Activated naive CD8-positive, alpha-beta T cell treated with anti-CD3 and anti-CD28 coated beads, Interleukin-2, amount 50 U/mL, for 24 hours (primary cell): ENCODE measurements around the gene CD226.
"Not testable (repeated sequence)": the region's sequence is repeated elsewhere in the genome, so short reads cannot be mapped to it uniquely, and the experiment has no call there.

Source experiments
- ATAC-seq: fragments of 150-1000 bp; cut with Tn5 transposase; one replicate; pipeline ENCODE4 v1.10.0; 2021
- DNase-seq: peaks from one replicate; pipeline ENCODE4 v3.0.0; 2021
- H3K27ac Mint-ChIP-seq: one replicate; pipeline ENCODE4 v1.8.0; 2021; ENCODE audit warnings: mild to moderate bottlenecking, mixed read lengths
- H3K27me3 Mint-ChIP-seq: one replicate; pipeline ENCODE4 v1.8.0; 2021; ENCODE audit warnings: mixed read lengths
- H3K36me3 Mint-ChIP-seq: one replicate; pipeline ENCODE4 v1.8.0; 2021; ENCODE audit warnings: low read depth, mixed read lengths
- H3K4me1 Mint-ChIP-seq: one replicate; pipeline ENCODE4 v1.8.0; 2021; ENCODE audit warnings: mixed read lengths
- H3K4me3 Mint-ChIP-seq: one replicate; pipeline ENCODE4 v1.8.0; 2021; ENCODE audit warnings: mild to moderate bottlenecking, moderate library complexity, mixed read lengths
- H3K9me3 Mint-ChIP-seq: one replicate; pipeline ENCODE4 v1.8.0; 2021; ENCODE audit warnings: mixed read lengths

Gene CD226

DNA sequence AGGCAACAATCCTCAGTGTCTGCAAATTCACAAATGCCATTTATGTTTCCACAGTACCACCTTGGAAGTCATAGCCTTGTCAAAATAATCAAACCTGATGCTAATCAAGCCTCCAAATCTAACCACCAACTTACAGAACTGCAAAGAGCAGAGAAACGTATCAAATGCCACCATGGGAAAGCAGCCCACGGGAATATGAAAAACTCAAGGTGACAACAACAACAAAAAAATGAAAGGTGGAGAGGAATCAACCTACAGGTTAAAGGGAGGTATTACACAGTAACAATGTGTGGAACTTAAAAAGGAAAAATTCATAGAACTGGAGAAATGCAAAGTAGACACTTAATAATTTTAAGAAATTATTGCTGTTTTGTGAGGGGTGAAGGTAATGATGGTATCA, 46.7 kb downstream of the CD226 start:
- peak overlapping the region; percentile 1 for H3K27ac Mint-ChIP-seq
- peaks cover 47% of the 10 kb centered on the region for H3K36me3 Mint-ChIP-seq
- H3K9me3 Mint-ChIP-seq, result peaks cover 5% of the 10 kb centered on the region
- H3K4me3 Mint-ChIP-seq, result no peak overlapping the region
- ATAC-seq, result no peak
- peaks cover 65% of the 10 kb centered on the region for H3K4me1 Mint-ChIP-seq
- no peak for DNase-seq
- H3K27me3 Mint-ChIP-seq, result no peaks in the 10 kb centered on the region

- DNase-seq, H3K27me3 Mint-ChIP-seq, H3K9me3 Mint-ChIP-seq: not testable (repeated sequence)
- H3K4me1 Mint-ChIP-seq, result peaks cover 68% of the 10 kb centered on the region
- H3K27ac Mint-ChIP-seq, result peak overlapping the region; percentile 98
- peaks cover 50% of the 10 kb centered on the region for H3K36me3 Mint-ChIP-seq
- peak; percentile 14 for ATAC-seq
- peak overlapping the region; percentile 54 for H3K4me3 Mint-ChIP-seq
Observed at GRCh38 chr18:69899154-69899923, 48.3 kb downstream of the CD226 start.

DNA sequence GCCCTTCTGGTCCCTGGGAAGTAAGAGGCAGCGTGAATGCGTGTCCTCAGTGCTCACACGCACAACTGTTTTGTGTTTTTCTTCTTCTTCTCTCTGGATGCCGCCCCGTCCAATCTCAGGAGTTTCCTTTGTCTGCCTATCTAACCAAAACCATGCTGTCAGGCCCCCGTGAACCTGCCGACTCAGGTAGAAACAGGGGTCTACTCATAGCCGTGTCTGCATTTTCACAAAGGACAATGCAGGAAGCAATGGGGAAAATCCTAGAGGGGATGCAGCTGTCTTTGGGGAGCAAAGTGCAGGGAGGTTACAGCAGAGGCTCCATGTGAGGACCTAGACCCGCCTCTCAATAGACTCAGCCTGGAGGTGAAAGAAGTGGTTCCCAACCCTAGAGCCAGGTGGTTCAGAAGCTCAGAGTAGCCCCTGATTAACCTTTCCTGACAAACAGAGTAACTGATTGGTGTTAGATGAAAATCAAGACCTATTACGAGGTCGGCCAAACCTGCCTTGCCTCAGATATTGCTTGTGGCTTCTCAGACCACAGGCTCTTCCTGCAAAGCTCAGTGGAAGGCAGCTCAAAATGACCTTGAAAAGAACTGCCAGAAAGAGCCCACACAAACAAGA, 49.3 kb downstream of the CD226 start:
- H3K36me3 Mint-ChIP-seq, result peaks cover 57% of the 10 kb centered on the region
- ATAC-seq (peak; percentile 34), DNase-seq (peak; percentile 41)
- H3K9me3 Mint-ChIP-seq, result peaks cover 5% of the 10 kb centered on the region
- H3K27me3 Mint-ChIP-seq, result no peaks in the 10 kb centered on the region
- peak overlapping the region; percentile 98 for H3K27ac Mint-ChIP-seq
- H3K4me3 Mint-ChIP-seq, result peak overlapping the region; percentile 74
- peaks cover 68% of the 10 kb centered on the region for H3K4me1 Mint-ChIP-seq

GRCh38 chr18:69897397-69898108, 50.1 kb downstream of the CD226 start:
- DNase-seq, result no peak
- peak; percentile 65 for ATAC-seq
- Mint-ChIP-seq H3K4me1 (peaks cover 70% of the 10 kb centered on the region), H3K9me3 (peaks cover 5% of the 10 kb centered on the region), H3K36me3 (peaks cover 58% of the 10 kb centered on the region), H3K4me3 (peak overlapping the region; percentile 74), H3K27me3 (no peaks in the 10 kb centered on the region), H3K27ac (peak overlapping the region; percentile 98)

GRCh38 chr18:69895066-69896047, 52.3 kb downstream of the CD226 start:
- peaks cover 65% of the 10 kb centered on the region for H3K36me3 Mint-ChIP-seq
- peaks cover 79% of the 10 kb centered on the region for H3K4me1 Mint-ChIP-seq
- H3K27me3 Mint-ChIP-seq, result no peaks in the 10 kb centered on the region
- no peak for ATAC-seq
- H3K27ac Mint-ChIP-seq, result peak overlapping the region; percentile 98
- H3K9me3 Mint-ChIP-seq, result peaks cover 16% of the 10 kb centered on the region
- no peak for DNase-seq
- H3K4me3 Mint-ChIP-seq, result no peak overlapping the region

DNA sequence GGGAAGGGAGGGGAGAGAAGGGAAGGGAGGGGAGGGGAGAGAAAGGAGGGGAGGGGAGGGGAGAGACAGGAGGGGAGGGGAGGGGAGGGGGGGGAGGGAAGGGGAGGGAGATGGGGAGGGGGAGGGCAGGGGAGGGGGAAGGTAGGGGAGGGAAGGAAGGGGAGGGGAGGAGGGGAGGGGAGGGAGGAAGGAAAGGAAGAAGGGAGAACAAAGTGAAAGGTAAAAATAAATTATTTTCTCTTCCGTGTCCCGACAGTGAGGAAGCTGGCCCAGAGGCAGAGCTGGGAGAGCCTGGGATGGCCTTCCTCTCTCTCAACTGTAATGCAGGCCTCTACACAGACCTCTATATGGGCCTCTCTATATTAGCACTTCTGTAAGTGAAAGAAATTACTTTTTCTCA, 53.2 kb downstream of the CD226 start:
- H3K27me3 Mint-ChIP-seq, result no peaks in the 10 kb centered on the region
- peaks cover 81% of the 10 kb centered on the region for H3K4me1 Mint-ChIP-seq
- no peak for DNase-seq
- no peak overlapping the region for H3K4me3 Mint-ChIP-seq
- H3K9me3 Mint-ChIP-seq, result peaks cover 11% of the 10 kb centered on the region
- peaks cover 60% of the 10 kb centered on the region for H3K36me3 Mint-ChIP-seq
- H3K27ac Mint-ChIP-seq, result peak overlapping the region; percentile 98
- no peak for ATAC-seq

DNA sequence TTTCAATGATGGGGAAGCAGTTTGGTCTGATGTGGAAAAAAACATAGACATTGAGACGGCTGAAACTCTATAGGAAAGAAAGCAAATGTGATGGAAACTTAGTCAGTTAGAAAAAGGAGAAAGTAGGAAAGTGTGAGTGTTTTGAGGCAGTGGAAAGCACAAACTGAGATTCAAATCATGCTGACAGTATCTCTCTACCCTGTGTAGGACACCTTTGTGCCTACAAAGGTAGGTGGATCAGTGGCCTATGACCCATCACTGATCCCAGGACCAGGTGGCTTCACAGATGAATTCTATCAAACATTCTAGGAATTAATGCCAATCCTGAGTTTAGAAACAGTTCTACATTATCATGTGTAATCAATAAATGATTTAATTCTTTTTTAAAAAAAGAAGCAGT, 57.1 kb downstream of the CD226 start:
- H3K27ac Mint-ChIP-seq, result peak overlapping the region; percentile 92
- no peak for DNase-seq
- H3K4me3 Mint-ChIP-seq, result peak overlapping the region; percentile 28
- H3K4me1 Mint-ChIP-seq, result peaks cover 79% of the 10 kb centered on the region
- H3K27me3 Mint-ChIP-seq, result no peaks in the 10 kb centered on the region
- H3K9me3 Mint-ChIP-seq, result peaks cover 11% of the 10 kb centered on the region
- ATAC-seq, result peak; percentile 77
- H3K36me3 Mint-ChIP-seq, result peaks cover 66% of the 10 kb centered on the region

- peaks cover 69% of the 10 kb centered on the region for H3K36me3 Mint-ChIP-seq
- ATAC-seq, result peak; percentile 55
- H3K4me1 Mint-ChIP-seq, result peaks cover 89% of the 10 kb centered on the region
- H3K9me3 Mint-ChIP-seq, result peaks cover 11% of the 10 kb centered on the region
- peak overlapping the region; percentile 51 for H3K4me3 Mint-ChIP-seq
- no peak for DNase-seq
- H3K27ac Mint-ChIP-seq, result peak overlapping the region; percentile 92
- H3K27me3 Mint-ChIP-seq, result no peaks in the 10 kb centered on the region
Observed at GRCh38 chr18:69889009-69889408, 58.7 kb downstream of the CD226 start.

DNA sequence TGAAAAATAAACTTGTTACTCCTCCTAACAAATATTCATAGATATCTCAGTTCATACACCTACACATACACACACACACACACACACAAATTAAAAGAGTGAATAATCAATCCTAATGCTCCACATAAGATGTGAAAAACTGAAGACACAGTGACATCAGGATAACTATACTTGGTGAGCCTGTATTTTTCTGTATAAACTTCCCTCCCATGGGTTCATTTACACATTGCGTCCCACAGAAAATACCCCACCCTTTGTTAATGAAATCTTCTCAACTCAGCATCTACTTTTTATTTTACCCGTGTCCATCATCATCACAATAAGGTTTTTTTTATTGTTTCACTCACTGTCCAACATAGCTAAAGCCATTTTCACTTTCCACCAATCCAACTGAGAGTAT, 60.4 kb downstream of the CD226 start:
- Mint-ChIP-seq H3K4me3 (peak overlapping the region; percentile 31), H3K36me3 (peaks cover 60% of the 10 kb centered on the region), H3K4me1 (peaks cover 94% of the 10 kb centered on the region), H3K27me3 (no peaks in the 10 kb centered on the region), H3K27ac (peak overlapping the region; percentile 92), H3K9me3 (peaks cover 11% of the 10 kb centered on the region)
- ATAC-seq (no peak), DNase-seq (no peak)

DNA sequence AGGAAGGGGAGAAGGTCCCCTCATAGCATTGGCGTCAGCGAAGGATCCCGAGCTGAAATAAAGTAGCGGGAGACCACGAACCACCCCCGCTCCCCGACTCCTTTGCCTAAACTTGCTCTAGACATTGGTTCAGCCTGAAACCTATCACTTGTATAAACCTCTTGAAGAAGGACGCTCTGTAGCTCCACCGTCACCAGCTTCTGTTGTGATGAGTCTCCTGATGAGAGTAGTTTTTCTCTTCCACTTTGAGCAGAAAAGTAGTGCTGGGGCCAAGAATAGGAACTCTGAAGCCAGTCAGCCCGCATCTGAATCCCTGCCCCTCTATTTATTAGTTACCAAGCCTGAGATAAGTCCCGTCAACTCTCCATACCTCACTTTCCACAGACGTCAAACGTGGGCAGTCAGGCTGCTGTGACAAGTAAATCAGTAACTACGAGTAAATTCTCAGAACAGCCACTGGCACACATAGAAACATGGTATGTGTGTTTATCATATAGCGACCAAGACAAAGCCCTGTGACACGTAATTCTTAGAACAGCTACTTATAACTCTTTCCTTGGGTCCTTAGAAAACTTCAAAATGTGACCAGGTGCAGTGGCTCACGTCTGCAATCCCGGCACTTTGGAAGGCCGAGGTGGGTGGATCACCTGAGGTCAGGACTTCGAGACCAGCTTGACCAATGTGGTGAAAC, 61.7 kb downstream of the CD226 start:
- Mint-ChIP-seq H3K4me3 (peak overlapping the region; percentile 70), H3K27me3 (no peaks in the 10 kb centered on the region), H3K9me3 (peaks cover 3% of the 10 kb centered on the region), H3K36me3 (peaks cover 48% of the 10 kb centered on the region), H3K4me1 (peaks cover 90% of the 10 kb centered on the region), H3K27ac (peak overlapping the region; percentile 95)
- ATAC-seq (peak; percentile 68), DNase-seq (peak; percentile 32)

GRCh38 chr18:69885355-69885754, 62.3 kb downstream of the CD226 start:
- Mint-ChIP-seq H3K4me1 (peaks cover 85% of the 10 kb centered on the region), H3K27me3 (no peaks in the 10 kb centered on the region), H3K9me3 (peaks cover 2% of the 10 kb centered on the region), H3K36me3 (peaks cover 43% of the 10 kb centered on the region), H3K27ac (peak overlapping the region; percentile 95), H3K4me3 (peak overlapping the region; percentile 70)
- no peak for ATAC-seq
- no peak for DNase-seq

DNA sequence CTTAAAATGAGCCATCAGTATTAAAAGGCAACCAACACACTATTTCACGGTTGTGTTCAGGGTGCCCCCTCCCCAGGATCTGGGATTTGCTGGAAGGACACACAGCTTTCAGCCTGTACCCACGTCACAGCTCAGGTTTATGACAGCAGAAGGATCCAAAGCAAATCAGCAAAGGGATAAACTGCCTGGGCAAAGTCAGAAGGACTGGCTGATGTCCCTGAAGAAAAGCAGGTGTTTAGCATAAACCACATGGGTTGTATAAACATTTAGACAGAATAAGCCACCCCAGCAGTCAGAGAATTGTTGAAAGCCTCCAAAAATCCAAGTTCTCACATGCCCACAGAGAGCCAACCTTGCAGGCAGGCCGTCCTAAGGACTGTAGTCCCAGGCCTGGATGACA, 63.9 kb downstream of the CD226 start:
- H3K27ac Mint-ChIP-seq, result peak overlapping the region; percentile 95
- H3K36me3 Mint-ChIP-seq, result peaks cover 46% of the 10 kb centered on the region
- ATAC-seq (no peak), DNase-seq (no peak)
- peaks cover 11% of the 10 kb centered on the region for H3K9me3 Mint-ChIP-seq
- H3K4me3 Mint-ChIP-seq, result no peak overlapping the region
- H3K4me1 Mint-ChIP-seq, result peaks cover 74% of the 10 kb centered on the region
- no peaks in the 10 kb centered on the region for H3K27me3 Mint-ChIP-seq

- Mint-ChIP-seq H3K4me1 (peaks cover 74% of the 10 kb centered on the region), H3K27me3 (no peaks in the 10 kb centered on the region), H3K27ac (peak overlapping the region; percentile 73), H3K9me3 (peaks cover 14% of the 10 kb centered on the region), H3K4me3 (no peak overlapping the region), H3K36me3 (peaks cover 45% of the 10 kb centered on the region)
- ATAC-seq (no peak), DNase-seq (no peak)
Observed at GRCh38 chr18:69882965-69883668, 64.6 kb downstream of the CD226 start.
